ENCODE results near the gene R3HDM2.

DNA sequence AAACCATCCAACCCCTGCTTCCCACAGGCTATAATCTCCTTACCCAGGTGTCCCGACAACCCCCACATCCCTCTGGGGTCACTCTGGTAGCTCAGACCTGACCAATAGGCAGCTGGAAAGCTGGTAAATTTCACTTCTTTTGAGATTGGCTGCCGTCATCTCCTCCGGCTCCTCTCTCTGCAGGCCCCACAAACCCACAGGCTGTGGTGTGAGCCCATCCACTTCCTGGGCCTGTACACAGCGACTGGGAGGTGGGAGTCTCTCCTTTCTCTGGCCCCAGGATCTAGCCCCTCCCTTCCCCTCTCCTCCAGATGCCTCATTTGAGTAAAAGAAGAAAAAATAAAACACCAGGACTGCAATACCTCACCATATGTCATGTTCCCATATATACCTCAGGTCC is 4.5 kb upstream of the R3HDM2 start:
- TF ChIP-seq CTCF (IDR thresholded peaks at IDR 0.05; ENCODE audit: borderline replicate concordance, extremely low read depth, low read length, poor library complexity, severe bottlenecking) (no peak), EZH2 (IDR thresholded peaks at IDR 0.05; ENCODE audit: borderline replicate concordance, low read depth, low read length, severe bottlenecking) (no peak)
